ENCODE measurements around the gene ELFN1.

Gene ELFN1

GRCh38 chr7:1733206-1733907 lies 63.3 kb downstream of the ELFN1 start:
- no peak overlapping the region for H3K4me3 ChIP-seq (ENCODE audit: low read length, poor library complexity, severe bottlenecking)
- H3K4me2 ChIP-seq (ENCODE audit: low read depth, low read length, poor library complexity, severe bottlenecking), result no peak overlapping the region
- TF ChIP-seq CTCF (conservative IDR thresholded peaks at IDR 0.05; ENCODE audit: low read length) (no peak), EZH2phosphoT487 (IDR thresholded peaks at IDR 0.05; ENCODE audit: borderline replicate concordance) (no peak)
- H3K9me3 ChIP-seq (ENCODE audit: insufficient read depth, low read depth, low read length), result no peaks in the 10 kb centered on the region; the same call in 1 of the 2 replicates
- no peaks in the 10 kb centered on the region for H3K36me3 ChIP-seq (ENCODE audit: insufficient read depth, low read length)
- H3K27me3 ChIP-seq (ENCODE audit: insufficient read depth, low read length, poor library complexity, severe bottlenecking), result no peaks in the 10 kb centered on the region
- H3K9ac ChIP-seq (ENCODE audit: low read depth, low read length, poor library complexity, severe bottlenecking), result no peak overlapping the region
- no peaks in the 10 kb centered on the region for H3F3A ChIP-seq (ENCODE audit: low read depth)
- H3K79me2 ChIP-seq (ENCODE audit: insufficient read depth, low read length), result no peaks in the 10 kb centered on the region
- H2AFZ ChIP-seq (ENCODE audit: low read length), result no peak overlapping the region
- H3K9me2 ChIP-seq (replicated peaks; ENCODE audit: low read depth, low read length), result no peaks in the 10 kb centered on the region
- no peaks in the 10 kb centered on the region for H3K4me1 ChIP-seq (ENCODE audit: insufficient read depth, low read length, poor library complexity, severe bottlenecking)
- H4K20me1 ChIP-seq (ENCODE audit: insufficient read depth, low read length, poor library complexity, severe bottlenecking), result no peaks in the 10 kb centered on the region

GRCh38 chr7:1733908-1734730 lies 64.0 kb downstream of the ELFN1 start:
- Histone ChIP-seq H3K4me2 (ENCODE audit: low read depth, low read length, poor library complexity, severe bottlenecking) (no peak overlapping the region), H4K20me1 (ENCODE audit: insufficient read depth, low read length, poor library complexity, severe bottlenecking) (no peaks in the 10 kb centered on the region), H3K79me2 (ENCODE audit: insufficient read depth, low read length) (no peaks in the 10 kb centered on the region), H3K9me3 (ENCODE audit: insufficient read depth, low read depth, low read length) (no peaks in the 10 kb centered on the region; the same call in 1 of the 2 replicates), H3K4me3 (ENCODE audit: low read length, poor library complexity, severe bottlenecking) (no peak overlapping the region), H3K9me2 (replicated peaks; ENCODE audit: low read depth, low read length) (no peaks in the 10 kb centered on the region), H3F3A (ENCODE audit: low read depth) (no peaks in the 10 kb centered on the region), H3K27me3 (ENCODE audit: insufficient read depth, low read length, poor library complexity, severe bottlenecking) (no peaks in the 10 kb centered on the region), H2AFZ (ENCODE audit: low read length) (no peak overlapping the region), H3K36me3 (ENCODE audit: insufficient read depth, low read length) (no peaks in the 10 kb centered on the region), H3K9ac (ENCODE audit: low read depth, low read length, poor library complexity, severe bottlenecking) (no peak overlapping the region), H3K4me1 (ENCODE audit: insufficient read depth, low read length, poor library complexity, severe bottlenecking) (no peaks in the 10 kb centered on the region)
- TF ChIP-seq CTCF (conservative IDR thresholded peaks at IDR 0.05; ENCODE audit: low read length) (no peak), EZH2phosphoT487 (IDR thresholded peaks at IDR 0.05; ENCODE audit: borderline replicate concordance) (no peak)

GRCh38 chr7:1735262-1735661 lies 65.2 kb downstream of the ELFN1 start:
- Histone ChIP-seq H3F3A (ENCODE audit: low read depth) (no peaks in the 10 kb centered on the region), H2AFZ (ENCODE audit: low read length) (no peak overlapping the region), H3K27me3 (ENCODE audit: insufficient read depth, low read length, poor library complexity, severe bottlenecking) (no peaks in the 10 kb centered on the region), H3K4me2 (ENCODE audit: low read depth, low read length, poor library complexity, severe bottlenecking) (no peak overlapping the region), H3K9me3 (ENCODE audit: insufficient read depth, low read depth, low read length) (no peaks in the 10 kb centered on the region; the same call in 1 of the 2 replicates), H3K79me2 (ENCODE audit: insufficient read depth, low read length) (no peaks in the 10 kb centered on the region), H3K9ac (ENCODE audit: low read depth, low read length, poor library complexity, severe bottlenecking) (no peak overlapping the region), H4K20me1 (ENCODE audit: insufficient read depth, low read length, poor library complexity, severe bottlenecking) (no peaks in the 10 kb centered on the region), H3K36me3 (ENCODE audit: insufficient read depth, low read length) (no peaks in the 10 kb centered on the region), H3K4me1 (ENCODE audit: insufficient read depth, low read length, poor library complexity, severe bottlenecking) (no peaks in the 10 kb centered on the region), H3K9me2 (replicated peaks; ENCODE audit: low read depth, low read length) (no peaks in the 10 kb centered on the region), H3K4me3 (ENCODE audit: low read length, poor library complexity, severe bottlenecking) (no peak overlapping the region)
- no peak for TF ChIP-seq EZH2phosphoT487 (IDR thresholded peaks at IDR 0.05; ENCODE audit: borderline replicate concordance)

Data from Loucy (cell line).